A549 treated with GW870086 at 1 μM for 4 hours (cell line): ENCODE results near the gene AHCYL2. TPM values are rescaled to one million over a fixed set of nuclear protein-coding genes. Genes with fewer than 3 reads are reported as not detected.

Source experiments
- total RNA-seq: library from RNA; stranded (reverse); fragments of 200-300 nt; extraction: Qiagen RNA extraction; gene quantifications from 5 replicates; pipeline ENCODE4 v1.2.3, GENCODE V29; 2022; ENCODE audit warnings: low read depth

AHCYL2 gene
- total RNA-seq, result 4.8 to 6.5 TPM (median 5.9 TPM) in 5 replicates

GRCh38 chr7:129224251-129225205, at the start of gene AHCYL2:
AHCYL2 (plus strand) TSS chr7:129225030.

GRCh38 chr7:129188372-129188891, 36.4 kb upstream of the AHCYL2 start, which contains the start of gene SMO:
SMO (plus strand) TSS chr7:129188633; CDS start chr7:129189152, 519 bp downstream.

GRCh38 chr7:129433847-129434674, 209.2 kb downstream of the AHCYL2 start, which contains the start of gene STRIP2:
STRIP2 (plus strand) TSS chr7:129434432; CDS start chr7:129434473, 41 bp downstream.

Other genes with a start within 250 kb of the AHCYL2 start
- 38.8 to 42.8 TPM (median 42.3 TPM) in 5 replicates for gene TNPO3, start 169.9 kb upstream of the AHCYL2 start, total RNA-seq
- 4.6 to 6.8 TPM (median 6.5 TPM) in 5 replicates for gene TSPAN33, start 80.3 kb upstream of the AHCYL2 start, total RNA-seq
- gene SMO, start 36.4 kb upstream of the AHCYL2 start, total RNA-seq, result 11.5 to 16.2 TPM (median 13.6 TPM) in 5 replicates
- 5.6 to 9.8 TPM (median 8.7 TPM) in 5 replicates for gene STRIP2, start 209.4 kb downstream of the AHCYL2 start, total RNA-seq